Measurements from ENCODE around the gene BCAS4.
"Not testable (repeated sequence)": the region's sequence is repeated elsewhere in the genome, so short reads cannot be mapped to it uniquely, and the experiment has no call there.

The BCAS4 gene

DNA sequence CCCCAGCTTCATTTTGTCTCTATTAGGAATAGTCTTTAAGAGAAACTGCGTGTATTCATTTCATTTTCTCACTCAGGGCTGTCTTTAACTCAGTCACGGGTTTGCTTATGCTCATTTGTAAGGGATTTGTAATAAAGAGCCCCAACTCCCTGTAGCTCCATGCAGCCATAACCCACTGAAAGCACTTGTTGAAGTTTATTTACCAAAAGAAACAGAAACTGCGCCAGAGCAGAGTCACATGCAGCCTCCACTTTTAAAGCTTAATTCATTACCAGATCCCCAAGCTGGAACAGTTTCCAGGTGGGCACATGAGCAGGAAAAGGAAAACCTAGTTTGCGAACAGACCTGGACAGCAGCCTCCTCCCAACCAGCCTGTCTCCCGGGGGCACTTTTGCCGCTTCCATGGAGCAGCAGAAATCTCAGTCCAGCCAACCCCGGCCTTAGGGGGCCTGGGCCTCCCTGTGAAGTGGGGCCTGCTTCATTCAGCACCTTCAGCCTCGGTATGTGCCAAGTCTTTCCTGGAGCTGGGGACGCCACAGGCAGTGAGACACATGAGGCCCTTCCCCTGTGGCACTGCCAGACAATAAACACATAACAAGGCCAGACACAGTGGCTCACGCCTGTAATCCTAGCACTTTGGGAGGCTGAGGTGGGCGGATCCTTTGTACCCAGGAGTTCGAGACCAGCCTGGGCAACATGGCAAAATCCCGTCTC is 4.5 kb downstream of the BCAS4 start:
- peaks cover 0 to 14% (median 12%) of the 10 kb centered on the region in 4 experiments for H3K4me1 ChIP-seq (ENCODE audit: control extremely low read depth in 1 of 4, control insufficient read depth in 4 of 4, insufficient read depth in 4 of 4, low read length in 3 of 4)
- H3K27me3 ChIP-seq (replicated peaks in 2 of 5; ENCODE audit: control insufficient read depth in 4 of 5, insufficient read depth in 5 of 5, low read length in 4 of 5) = no peaks in the 10 kb centered on the region
- peaks cover 0 to 8% (median 0%) of the 10 kb centered on the region in 4 experiments for H3K36me3 ChIP-seq (ENCODE audit: control insufficient read depth in 4 of 4, insufficient read depth in 4 of 4, low read length in 3 of 4)
- DNase-seq = no peak
- no peaks in the 10 kb centered on the region for H3K9me3 ChIP-seq (ENCODE audit: control extremely low read depth in 1 of 5, control insufficient read depth in 4 of 5, insufficient read depth in 2 of 5, low read depth in 1 of 5, low read length in 4 of 5)
- POLR2A ChIA-PET = no interaction called here
- WGBS (ENCODE audit: insufficient coverage) = 90% methylated on average over 11 of the region's 13 CpGs
- CTCF ChIA-PET = interaction anchor here (1.1 to 2.6 kb wide), 3 partner anchors 9 to 20 kb away, joined by 4 to 8 read pairs (median 5); no protein-coding TSS in a partner anchor
- no peak overlapping the region for H3K4me3 ChIP-seq (ENCODE audit: control insufficient read depth in 1 of 7, extremely low read depth in 1 of 7, insufficient read depth in 4 of 7, low read depth in 2 of 7, low read length in 6 of 7)
- H3K27ac ChIP-seq (ENCODE audit: insufficient read depth in 1 of 2, low read depth in 1 of 2, low read length in 2 of 2, poor library complexity in 1 of 2, severe bottlenecking in 2 of 2) = no peak overlapping the region

GRCh38 chr20:50799890-50800550 is 5.2 kb downstream of the BCAS4 start:
- Histone ChIP-seq H3K4me1 (ENCODE audit: control extremely low read depth in 1 of 4, control insufficient read depth in 4 of 4, insufficient read depth in 4 of 4, low read length in 3 of 4) (peaks cover 3 to 20% (median 16%) of the 10 kb centered on the region in 4 experiments), H3K9me3 (ENCODE audit: control extremely low read depth in 1 of 5, control insufficient read depth in 4 of 5, insufficient read depth in 2 of 5, low read depth in 1 of 5, low read length in 4 of 5) (no peaks in the 10 kb centered on the region), H3K4me3 (ENCODE audit: control insufficient read depth in 1 of 7, extremely low read depth in 1 of 7, insufficient read depth in 4 of 7, low read depth in 2 of 7, low read length in 6 of 7) (no peak overlapping the region), H3K36me3 (ENCODE audit: control insufficient read depth in 4 of 4, insufficient read depth in 4 of 4, low read length in 3 of 4) (peaks cover 0 to 8% (median 0%) of the 10 kb centered on the region in 4 experiments), H3K27me3 (replicated peaks in 2 of 5; ENCODE audit: control insufficient read depth in 4 of 5, insufficient read depth in 5 of 5, low read length in 4 of 5) (no peaks in the 10 kb centered on the region), H3K27ac (ENCODE audit: insufficient read depth in 1 of 2, low read depth in 1 of 2, low read length in 2 of 2, poor library complexity in 1 of 2, severe bottlenecking in 2 of 2) (no peak overlapping the region)
- CTCF ChIA-PET = interaction anchor here (0.5 to 2.6 kb wide), 5 partner anchors 8 to 95 kb away, joined by 3 to 8 read pairs (median 4); no protein-coding TSS in a partner anchor
- POLR2A ChIA-PET = interaction anchor here (0.6 kb wide), 1 partner anchor 35 kb away, joined by 3 read pairs; no protein-coding TSS in a partner anchor
- no peak for DNase-seq
- WGBS (ENCODE audit: insufficient coverage) = 100% methylated on average over 4 of the region's 8 CpGs

DNA sequence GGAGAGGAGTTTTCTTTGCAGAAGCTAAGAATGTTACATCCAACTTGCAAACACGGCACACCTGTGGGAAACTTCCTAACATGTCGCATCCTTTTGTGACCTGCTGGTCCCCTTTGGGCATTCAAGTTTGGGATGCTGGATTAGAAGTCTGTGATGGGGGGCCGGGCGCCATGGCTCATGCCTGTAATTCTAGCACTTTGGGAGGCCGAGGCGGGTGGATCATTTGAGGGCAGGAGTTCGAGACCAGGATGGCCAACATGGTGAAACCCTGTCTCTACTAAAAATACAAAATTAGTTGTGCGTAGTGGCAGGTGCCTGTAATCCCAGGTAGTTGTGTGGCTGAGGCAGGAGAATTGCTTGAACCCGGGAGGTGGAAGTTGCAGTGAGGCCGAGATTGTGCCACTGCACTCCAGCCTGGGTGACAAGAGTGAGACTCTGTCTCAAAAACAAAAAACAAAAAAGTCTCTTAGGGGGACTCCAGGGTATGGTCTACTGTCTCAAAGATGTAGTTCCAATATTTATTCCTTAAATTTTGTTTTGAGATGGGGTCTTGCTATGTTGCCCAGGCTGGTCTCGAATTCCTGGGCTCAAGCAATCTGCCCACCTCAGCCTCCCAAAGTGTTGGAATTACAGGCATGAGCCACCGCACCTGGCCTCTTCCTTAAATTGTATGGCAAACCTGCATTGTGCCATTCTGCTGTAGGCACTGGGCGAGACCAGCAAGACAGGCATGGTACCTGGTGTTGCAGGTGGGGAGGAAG is 6.3 kb downstream of the BCAS4 start:
- 91% methylated on average over 7 of the region's 13 CpGs for WGBS (ENCODE audit: insufficient coverage)
- POLR2A ChIA-PET; H3K4me3 ChIP-seq (ENCODE audit: control insufficient read depth in 1 of 7, extremely low read depth in 1 of 7, insufficient read depth in 4 of 7, low read depth in 2 of 7, low read length in 6 of 7); DNase-seq; H3K9me3 ChIP-seq (ENCODE audit: control extremely low read depth in 1 of 5, control insufficient read depth in 4 of 5, insufficient read depth in 2 of 5, low read depth in 1 of 5, low read length in 4 of 5); H3K27ac ChIP-seq (ENCODE audit: insufficient read depth in 1 of 2, low read depth in 1 of 2, low read length in 2 of 2, poor library complexity in 1 of 2, severe bottlenecking in 2 of 2); H3K27me3 ChIP-seq (replicated peaks in 2 of 5; ENCODE audit: control insufficient read depth in 4 of 5, insufficient read depth in 5 of 5, low read length in 4 of 5); H3K36me3 ChIP-seq (ENCODE audit: control insufficient read depth in 4 of 4, insufficient read depth in 4 of 4, low read length in 3 of 4): not testable (repeated sequence)
- peaks cover 9 to 23% (median 18%) of the 10 kb centered on the region in 4 experiments for H3K4me1 ChIP-seq (ENCODE audit: control extremely low read depth in 1 of 4, control insufficient read depth in 4 of 4, insufficient read depth in 4 of 4, low read length in 3 of 4)
- CTCF ChIA-PET = interaction anchor here (1.0 to 2.6 kb wide), 3 partner anchors 7 to 11 kb away, joined by 3 to 8 read pairs (median 6); no protein-coding TSS in a partner anchor

DNA sequence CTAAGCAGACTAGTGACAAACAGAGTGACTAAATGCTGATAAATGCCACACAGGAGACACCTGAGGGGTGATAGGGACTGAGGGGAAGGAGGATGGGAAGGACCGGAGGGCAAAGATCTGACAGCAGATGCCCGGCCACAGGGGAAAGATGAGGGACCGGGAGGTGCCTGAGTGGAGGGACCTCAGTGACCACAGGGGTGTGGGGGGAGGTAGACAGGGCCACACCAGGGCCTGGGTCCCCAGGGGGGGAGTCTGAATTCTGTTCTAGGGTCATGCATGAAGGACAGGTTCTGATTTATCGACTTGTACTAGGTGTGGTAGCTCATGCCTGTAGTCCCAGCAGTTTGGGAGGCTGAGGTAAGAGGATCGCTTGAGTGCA is 6.9 kb downstream of the BCAS4 start:
- POLR2A ChIA-PET = no interaction called here
- Histone ChIP-seq H3K36me3 (ENCODE audit: control insufficient read depth in 4 of 4, insufficient read depth in 4 of 4, low read length in 3 of 4) (peaks cover 0 to 8% (median 0%) of the 10 kb centered on the region in 4 experiments), H3K27me3 (replicated peaks in 2 of 5; ENCODE audit: control insufficient read depth in 4 of 5, insufficient read depth in 5 of 5, low read length in 4 of 5) (no peaks in the 10 kb centered on the region), H3K27ac (ENCODE audit: insufficient read depth in 1 of 2, low read depth in 1 of 2, low read length in 2 of 2, poor library complexity in 1 of 2, severe bottlenecking in 2 of 2) (no peak overlapping the region), H3K4me1 (ENCODE audit: control extremely low read depth in 1 of 4, control insufficient read depth in 4 of 4, insufficient read depth in 4 of 4, low read length in 3 of 4) (peaks cover 9 to 26% (median 20%) of the 10 kb centered on the region in 4 experiments), H3K4me3 (ENCODE audit: control insufficient read depth in 1 of 7, extremely low read depth in 1 of 7, insufficient read depth in 4 of 7, low read depth in 2 of 7, low read length in 6 of 7) (no peak overlapping the region), H3K9me3 (ENCODE audit: control extremely low read depth in 1 of 5, control insufficient read depth in 4 of 5, insufficient read depth in 2 of 5, low read depth in 1 of 5, low read length in 4 of 5) (no peaks in the 10 kb centered on the region)
- no peak for DNase-seq
- CTCF ChIA-PET = interaction anchor here (1.7 to 1.8 kb wide), 2 partner anchors 8 to 14 kb away, joined by 6 to 7 read pairs; no protein-coding TSS in a partner anchor
- WGBS (ENCODE audit: insufficient coverage) = 91% methylated on average over 5 of the region's 5 CpGs

DNA sequence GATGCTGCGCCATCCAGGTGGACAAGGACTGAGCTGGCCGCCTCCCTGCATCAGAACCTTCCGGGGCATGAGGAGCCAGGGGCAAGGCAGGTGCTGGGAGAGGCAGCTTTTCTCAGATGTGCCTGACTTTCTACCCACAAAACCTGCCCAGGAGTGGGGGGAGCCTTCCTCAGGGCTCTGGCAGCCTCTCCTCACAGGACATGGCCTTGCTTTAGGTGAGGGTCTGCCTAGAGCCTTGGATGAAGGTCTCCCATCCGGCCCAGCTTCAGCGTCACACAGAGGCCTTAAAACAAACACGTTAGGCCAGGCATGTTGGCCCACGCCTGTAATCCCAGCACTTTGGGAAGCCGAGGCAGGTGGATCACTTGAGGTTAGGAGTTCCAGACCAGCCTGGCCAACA is 7.4 kb downstream of the BCAS4 start:
- ChIA-PET POLR2A (no interaction called here), CTCF (interaction anchor here (1.2 to 1.8 kb wide), 3 partner anchors 8 to 13 kb away, joined by 3 to 7 read pairs (median 6); no protein-coding TSS in a partner anchor)
- H3K27ac ChIP-seq (ENCODE audit: insufficient read depth in 1 of 2, low read depth in 1 of 2, low read length in 2 of 2, poor library complexity in 1 of 2, severe bottlenecking in 2 of 2) = no peak overlapping the region
- H3K9me3 ChIP-seq (ENCODE audit: control extremely low read depth in 1 of 5, control insufficient read depth in 4 of 5, insufficient read depth in 2 of 5, low read depth in 1 of 5, low read length in 4 of 5) = no peaks in the 10 kb centered on the region
- 97% methylated on average over 5 of the region's 8 CpGs for WGBS (ENCODE audit: insufficient coverage)
- H3K4me1 ChIP-seq (ENCODE audit: control extremely low read depth in 1 of 4, control insufficient read depth in 4 of 4, insufficient read depth in 4 of 4, low read length in 3 of 4) = peaks cover 9 to 25% (median 19%) of the 10 kb centered on the region in 4 experiments
- H3K27me3 ChIP-seq (replicated peaks in 2 of 5; ENCODE audit: control insufficient read depth in 4 of 5, insufficient read depth in 5 of 5, low read length in 4 of 5) = no peaks in the 10 kb centered on the region
- H3K36me3 ChIP-seq (ENCODE audit: control insufficient read depth in 4 of 4, insufficient read depth in 4 of 4, low read length in 3 of 4) = peaks cover 0 to 8% (median 0%) of the 10 kb centered on the region in 4 experiments
- H3K4me3 ChIP-seq (ENCODE audit: control insufficient read depth in 1 of 7, extremely low read depth in 1 of 7, insufficient read depth in 4 of 7, low read depth in 2 of 7, low read length in 6 of 7) = no peak overlapping the region
- no peak for DNase-seq

DNA sequence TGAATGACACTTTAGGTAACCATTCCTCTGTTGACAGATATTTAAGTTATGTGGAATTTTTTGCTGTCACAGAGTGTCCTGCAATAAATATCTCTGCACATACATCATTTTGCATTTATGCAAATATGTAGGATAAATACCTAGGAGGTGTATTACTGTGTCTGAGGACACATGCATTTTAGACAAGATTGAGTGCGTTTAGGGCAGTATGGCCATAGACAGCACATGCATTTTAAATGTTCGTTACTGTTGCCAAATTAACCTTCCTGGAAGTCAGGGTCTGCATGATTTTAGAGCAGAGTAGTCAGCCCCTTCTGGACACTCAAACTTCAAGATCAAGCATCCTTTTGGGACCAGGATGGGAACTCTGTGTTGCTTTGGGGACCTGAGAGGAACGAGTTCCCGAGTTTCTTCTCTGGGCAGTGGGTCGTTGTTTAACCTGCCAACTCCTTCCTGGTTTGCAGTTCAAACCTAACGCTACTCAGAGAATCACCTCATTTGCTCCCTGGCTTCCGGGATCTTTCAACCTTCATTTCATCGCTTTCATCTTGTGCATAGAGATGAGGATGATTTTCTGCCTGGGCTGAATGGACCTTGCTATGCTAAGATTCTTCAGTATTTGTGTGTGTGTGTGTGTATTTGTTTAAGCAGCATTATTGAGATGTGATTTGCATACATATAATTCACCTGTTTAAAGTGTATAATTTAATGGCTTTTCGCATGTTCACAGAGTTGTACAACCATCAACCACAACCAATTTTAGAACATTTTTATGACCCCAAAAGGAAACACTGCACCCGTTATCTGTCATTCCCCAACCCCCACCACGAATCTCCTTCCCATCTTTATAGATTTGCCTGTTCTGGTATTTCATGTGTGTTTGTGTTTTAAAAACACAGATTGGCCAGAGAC is 9.8 kb downstream of the BCAS4 start:
- Histone ChIP-seq H3K27me3 (replicated peaks in 2 of 5; ENCODE audit: control insufficient read depth in 4 of 5, insufficient read depth in 5 of 5, low read length in 4 of 5) (no peaks in the 10 kb centered on the region), H3K4me1 (ENCODE audit: control extremely low read depth in 1 of 4, control insufficient read depth in 4 of 4, insufficient read depth in 4 of 4, low read length in 3 of 4) (peaks cover 9 to 25% (median 19%) of the 10 kb centered on the region in 4 experiments), H3K27ac (ENCODE audit: insufficient read depth in 1 of 2, low read depth in 1 of 2, low read length in 2 of 2, poor library complexity in 1 of 2, severe bottlenecking in 2 of 2) (peak overlapping the region; percentile 36 to 72), H3K9me3 (ENCODE audit: control extremely low read depth in 1 of 5, control insufficient read depth in 4 of 5, insufficient read depth in 2 of 5, low read depth in 1 of 5, low read length in 4 of 5) (no peaks in the 10 kb centered on the region), H3K4me3 (ENCODE audit: control insufficient read depth in 1 of 7, extremely low read depth in 1 of 7, insufficient read depth in 4 of 7, low read depth in 2 of 7, low read length in 6 of 7) (peak overlapping the region in 5 of 7 experiments; percentile 13 to 63 (median 48)), H3K36me3 (ENCODE audit: control insufficient read depth in 4 of 4, insufficient read depth in 4 of 4, low read length in 3 of 4) (peaks cover 0 to 2% (median 0%) of the 10 kb centered on the region in 4 experiments)
- WGBS (ENCODE audit: insufficient coverage) = 11% methylated on average over 6 of the region's 11 CpGs
- POLR2A ChIA-PET = no interaction called here
- DNase-seq = peak in 2 of 3 donors; percentile 59 to 72
- CTCF ChIA-PET = interaction anchor here (1.2 to 1.6 kb wide), 3 partner anchors 10 to 14 kb away, joined by 3 to 8 read pairs (median 4); partner anchors contain the start of gene BCAS4
